Peyer's patch (tissue), 4 donors: ENCODE results near the gene GLCCI1.

Experiments used
- CTCF ChIP-seq, 6 experiments: fragments of 450-650 bp in 4 of 6; fragments of 200-600 bp in 2 of 6; sonication (generic) in 1 of 6; IDR thresholded peaks; one replicate each; pipeline ENCODE4 v1.5.1; 2017 to 2019; ENCODE audit warnings: antibody characterized with exemption in 6 of 6, mild to moderate bottlenecking in 3 of 6, moderate library complexity in 1 of 6
- POLR2A ChIP-seq, 2 donors: fragments of 450-650 bp; IDR thresholded peaks; one replicate each; pipeline ENCODE4 v1.5.1; 2017; ENCODE audit warnings: antibody characterized with exemption in 2 of 2, mild to moderate bottlenecking in 2 of 2, moderate library complexity in 2 of 2

DNA sequence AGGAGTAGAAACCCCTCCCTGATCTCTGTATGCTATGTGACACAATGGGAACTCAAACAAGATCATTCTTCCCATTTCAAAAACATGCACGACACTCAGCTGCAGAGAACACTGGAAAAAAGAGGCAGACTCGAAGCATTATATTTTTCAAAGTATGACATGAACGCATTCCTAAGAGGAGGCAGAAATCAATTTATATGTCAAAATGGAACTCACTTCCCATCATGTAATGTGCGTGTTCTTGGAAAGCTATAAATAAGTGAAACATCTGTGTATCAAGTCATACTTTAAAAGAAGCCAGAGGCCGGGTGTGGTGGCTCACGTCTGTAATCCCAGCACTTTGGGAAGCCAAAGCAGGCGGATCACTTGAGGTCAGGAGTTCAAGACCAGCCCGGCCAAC lies 150.7 kb downstream of the GLCCI1 start:
- TF ChIP-seq POLR2A (IDR thresholded peaks at IDR 0.05), result no peak
- TF ChIP-seq CTCF (IDR thresholded peaks at IDR 0.05), result no peak
